ENCODE results near the gene GRIK1.

The GRIK1 gene

DNA sequence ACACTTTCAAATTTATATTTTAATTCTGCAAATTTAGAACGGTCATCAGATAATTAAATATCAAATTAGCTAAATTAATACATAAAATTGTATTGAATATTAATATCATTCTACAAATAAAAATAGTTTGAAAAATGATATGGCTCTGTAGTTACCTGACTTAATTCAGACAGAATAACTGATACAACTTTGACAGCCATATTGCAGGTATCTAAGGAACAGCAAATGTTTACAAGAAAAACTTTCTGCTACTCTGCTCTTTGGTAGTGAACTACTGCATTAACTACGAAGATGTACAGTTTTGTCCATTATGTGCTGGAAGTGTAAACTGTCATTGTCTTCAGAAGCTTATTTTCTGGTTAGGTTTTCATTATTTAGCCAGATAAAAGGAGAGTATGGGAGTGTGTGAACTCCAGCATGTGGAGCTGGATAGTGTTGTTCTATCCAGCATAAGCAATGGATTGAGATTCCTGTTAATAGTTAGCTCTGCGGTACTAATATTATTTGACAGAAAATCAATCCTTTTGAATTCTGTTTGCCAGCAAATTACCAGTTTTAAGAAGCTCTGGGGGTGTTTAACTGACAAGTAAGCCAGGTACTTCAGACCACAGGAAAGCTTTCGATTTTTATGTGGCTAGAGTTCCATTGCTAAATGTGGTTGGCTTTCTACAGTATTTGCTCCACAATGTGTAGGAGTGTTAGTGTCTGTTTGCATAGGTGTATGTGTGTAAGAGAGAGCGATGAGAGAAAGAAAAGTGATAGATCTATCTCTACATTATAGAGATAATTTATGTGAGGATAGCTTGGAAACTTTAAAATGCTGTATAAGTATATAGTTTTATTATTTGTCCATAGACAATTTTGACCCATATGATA, 247.9 kb downstream of the GRIK1 start:
- Mint-ChIP-seq H3K36me3 (ENCODE audit: low read depth) (no peaks in the 10 kb centered on the region), H3K4me1 (ENCODE audit: low read depth) (no peaks in the 10 kb centered on the region), H3K9me3 (no peaks in the 10 kb centered on the region), H3K27me3 (ENCODE audit: low read depth) (no peaks in the 10 kb centered on the region), H3K4me3 (no peak overlapping the region), H3K27ac (no peak overlapping the region)
- DNase-seq (ENCODE audit: low spot score) = no peak

- DNase-seq (ENCODE audit: low spot score) = no peak
Measured at GRCh38 chr21:29689753-29690152, 250.0 kb downstream of the GRIK1 start.

GRCh38 chr21:29684106-29684505, 255.7 kb downstream of the GRIK1 start:
- Mint-ChIP-seq H3K27ac (no peak overlapping the region), H3K36me3 (ENCODE audit: low read depth) (no peaks in the 10 kb centered on the region), H3K27me3 (ENCODE audit: low read depth) (no peaks in the 10 kb centered on the region), H3K4me3 (no peak overlapping the region), H3K9me3 (no peaks in the 10 kb centered on the region), H3K4me1 (ENCODE audit: low read depth) (no peaks in the 10 kb centered on the region)
- no peak for DNase-seq (ENCODE audit: low spot score)

More at GRCh38 chr21:29689753-29690152, 250.0 kb downstream of the GRIK1 start:
- Mint-ChIP-seq H3K36me3 (ENCODE audit: low read depth) (no peaks in the 10 kb centered on the region), H3K27ac (no peak overlapping the region), H3K4me1 (ENCODE audit: low read depth) (no peaks in the 10 kb centered on the region), H3K27me3 (ENCODE audit: low read depth) (no peaks in the 10 kb centered on the region), H3K4me3 (no peak overlapping the region), H3K9me3 (no peaks in the 10 kb centered on the region)

DNA sequence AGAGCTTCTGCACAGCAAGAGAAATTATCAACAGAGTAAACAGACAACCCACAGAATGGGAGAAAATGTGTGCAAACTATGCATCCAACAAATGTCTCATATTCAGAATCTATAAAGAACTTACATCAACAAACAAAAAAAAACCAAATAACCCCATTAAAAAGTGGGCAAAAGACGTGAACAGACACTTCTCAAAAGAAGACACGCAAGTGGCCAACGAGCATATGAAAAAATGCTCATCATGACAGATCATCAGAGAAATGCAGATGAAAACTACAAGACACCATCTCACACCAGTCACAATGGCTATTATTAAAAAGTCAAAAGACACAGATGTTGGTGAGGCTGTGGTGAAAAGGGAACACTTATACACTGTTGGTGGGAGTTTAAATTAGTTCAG, 257.0 kb downstream of the GRIK1 start:
- DNase-seq (ENCODE audit: low spot score) = no peak
- no peaks in the 10 kb centered on the region for H3K4me1 Mint-ChIP-seq (ENCODE audit: low read depth)
- H3K4me3 Mint-ChIP-seq = no peak overlapping the region
- no peak overlapping the region for H3K27ac Mint-ChIP-seq
- no peaks in the 10 kb centered on the region for H3K27me3 Mint-ChIP-seq (ENCODE audit: low read depth)
- H3K36me3 Mint-ChIP-seq (ENCODE audit: low read depth) = no peaks in the 10 kb centered on the region
- H3K9me3 Mint-ChIP-seq = no peaks in the 10 kb centered on the region

- Mint-ChIP-seq H3K4me3 (no peak overlapping the region), H3K36me3 (ENCODE audit: low read depth) (no peaks in the 10 kb centered on the region), H3K4me1 (ENCODE audit: low read depth) (no peaks in the 10 kb centered on the region), H3K27me3 (ENCODE audit: low read depth) (peaks cover 3% of the 10 kb centered on the region), H3K9me3 (no peaks in the 10 kb centered on the region), H3K27ac (no peak overlapping the region)
- no peak for DNase-seq (ENCODE audit: low spot score)
Measured at GRCh38 chr21:29680273-29680672, 259.5 kb downstream of the GRIK1 start.

DNA sequence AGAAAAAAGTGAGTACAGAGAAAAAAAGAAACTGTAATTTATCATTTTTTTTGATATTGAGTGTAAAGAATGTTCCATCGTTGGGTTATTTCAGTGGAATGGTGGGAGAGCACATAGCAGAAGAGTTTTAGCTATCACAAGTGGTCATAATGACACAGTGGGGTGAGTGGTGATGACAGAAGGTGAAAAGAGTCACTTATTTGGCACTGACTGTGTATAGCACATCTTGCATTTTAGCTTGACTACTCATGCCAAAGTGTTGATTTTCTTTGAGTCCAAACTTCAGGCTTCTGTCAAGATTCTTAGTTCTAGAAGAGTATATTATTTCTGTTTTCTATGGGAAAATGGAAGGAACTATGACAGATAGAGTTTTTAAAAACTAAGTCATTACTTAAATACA, 261.2 kb downstream of the GRIK1 start:
- H3K9me3 Mint-ChIP-seq = no peaks in the 10 kb centered on the region

GRCh38 chr21:29677326-29677725, 262.5 kb downstream of the GRIK1 start:
- no peak for DNase-seq (ENCODE audit: low spot score)
- H3K36me3 Mint-ChIP-seq (ENCODE audit: low read depth) = no peaks in the 10 kb centered on the region
- H3K27me3 Mint-ChIP-seq (ENCODE audit: low read depth) = peaks cover 3% of the 10 kb centered on the region
- H3K9me3 Mint-ChIP-seq = no peaks in the 10 kb centered on the region
- H3K4me3 Mint-ChIP-seq = no peak overlapping the region
- peaks cover 3% of the 10 kb centered on the region for H3K4me1 Mint-ChIP-seq (ENCODE audit: low read depth)
- H3K27ac Mint-ChIP-seq = no peak overlapping the region

More for the DNA sequence above, 261.2 kb downstream of the GRIK1 start:
- DNase-seq (ENCODE audit: low spot score) = no peak
- Mint-ChIP-seq H3K27me3 (ENCODE audit: low read depth) (peaks cover 3% of the 10 kb centered on the region), H3K27ac (no peak overlapping the region), H3K4me3 (no peak overlapping the region), H3K4me1 (ENCODE audit: low read depth) (peaks cover 3% of the 10 kb centered on the region), H3K36me3 (ENCODE audit: low read depth) (no peaks in the 10 kb centered on the region)

GRCh38 chr21:29676395-29676794, 263.4 kb downstream of the GRIK1 start:
- Mint-ChIP-seq H3K4me3 (no peak overlapping the region), H3K27me3 (ENCODE audit: low read depth) (peaks cover 3% of the 10 kb centered on the region), H3K27ac (no peak overlapping the region), H3K36me3 (ENCODE audit: low read depth) (no peaks in the 10 kb centered on the region), H3K4me1 (ENCODE audit: low read depth) (peaks cover 3% of the 10 kb centered on the region), H3K9me3 (no peaks in the 10 kb centered on the region)
- DNase-seq (ENCODE audit: low spot score) = no peak

DNA sequence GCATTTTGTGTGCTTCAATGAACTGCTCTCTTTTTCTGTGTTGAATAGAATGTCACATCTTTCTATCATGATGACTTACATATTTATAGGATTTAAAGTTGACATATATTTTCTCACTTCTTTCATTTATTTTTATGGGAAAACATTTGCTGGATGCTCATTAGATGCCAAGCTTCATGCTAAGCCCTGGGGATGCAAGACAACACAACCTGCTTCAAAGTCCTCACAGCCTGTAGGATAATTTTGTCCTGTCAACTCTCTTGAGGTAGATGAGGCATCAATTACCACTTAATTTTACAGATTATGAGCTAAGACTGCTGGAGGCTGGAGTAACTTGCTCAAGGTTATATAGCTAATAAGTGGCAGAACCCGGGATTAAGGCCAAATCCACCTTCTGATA, 264.3 kb downstream of the GRIK1 start:
- no peaks in the 10 kb centered on the region for H3K36me3 Mint-ChIP-seq (ENCODE audit: low read depth)
- no peak overlapping the region for H3K27ac Mint-ChIP-seq
- no peak for DNase-seq (ENCODE audit: low spot score)
- no peaks in the 10 kb centered on the region for H3K9me3 Mint-ChIP-seq
- H3K4me3 Mint-ChIP-seq = no peak overlapping the region
- peaks cover 3% of the 10 kb centered on the region for H3K4me1 Mint-ChIP-seq (ENCODE audit: low read depth)
- peaks cover 3% of the 10 kb centered on the region for H3K27me3 Mint-ChIP-seq (ENCODE audit: low read depth)

DNA sequence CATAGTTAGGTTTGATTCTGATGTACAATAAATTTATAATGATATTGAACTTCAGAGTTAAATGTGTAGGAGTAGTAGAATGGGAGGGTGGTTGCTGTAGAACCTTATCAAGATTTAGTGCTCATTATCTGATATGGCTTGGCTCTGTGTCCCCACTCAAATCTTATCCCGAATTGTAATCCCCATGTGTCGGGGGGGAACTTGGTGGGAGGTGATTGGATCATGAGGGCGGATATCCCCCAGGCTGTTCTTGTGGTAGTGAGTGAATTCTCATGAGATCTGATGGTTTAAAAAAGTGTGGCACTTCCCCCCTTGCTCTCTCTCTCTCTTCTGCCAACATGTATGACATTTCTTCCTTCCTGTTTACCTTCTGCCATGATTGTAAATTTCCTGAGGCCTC, 265.5 kb downstream of the GRIK1 start:
- Mint-ChIP-seq H3K9me3 (no peaks in the 10 kb centered on the region), H3K4me3 (no peak overlapping the region), H3K4me1 (ENCODE audit: low read depth) (peaks cover 3% of the 10 kb centered on the region), H3K27me3 (ENCODE audit: low read depth) (peaks cover 3% of the 10 kb centered on the region), H3K36me3 (ENCODE audit: low read depth) (no peaks in the 10 kb centered on the region), H3K27ac (no peak overlapping the region)
- DNase-seq (ENCODE audit: low spot score) = no peak

DNA sequence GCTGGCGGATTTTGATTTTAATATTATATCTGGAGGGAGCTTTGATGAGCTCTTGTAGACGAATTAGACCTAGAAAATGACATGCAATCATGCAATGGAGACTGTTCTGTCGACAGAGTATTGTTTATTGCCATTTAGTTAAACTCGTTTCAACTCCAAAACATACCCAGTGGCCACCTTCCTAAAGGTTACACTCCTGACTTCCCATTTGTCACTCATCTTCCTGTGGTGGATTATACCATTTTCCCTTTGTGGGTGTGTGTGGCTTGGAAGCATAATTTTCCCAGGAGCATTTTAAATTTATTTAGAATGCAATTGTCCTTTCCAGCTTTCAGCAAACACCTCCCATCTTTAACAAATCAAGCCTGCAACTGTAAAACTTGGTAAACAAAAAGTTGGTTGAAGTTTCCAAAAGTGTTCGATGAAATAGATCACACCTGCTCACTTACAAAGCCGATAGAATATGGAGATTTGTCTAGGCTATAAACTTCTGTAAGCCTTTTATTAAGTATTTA, 266.6 kb downstream of the GRIK1 start:
- Mint-ChIP-seq H3K9me3 (no peaks in the 10 kb centered on the region), H3K4me1 (ENCODE audit: low read depth) (peaks cover 3% of the 10 kb centered on the region), H3K27me3 (ENCODE audit: low read depth) (peaks cover 3% of the 10 kb centered on the region), H3K36me3 (ENCODE audit: low read depth) (no peaks in the 10 kb centered on the region), H3K27ac (no peak overlapping the region), H3K4me3 (no peak overlapping the region)
- no peak for DNase-seq (ENCODE audit: low spot score)

DNA sequence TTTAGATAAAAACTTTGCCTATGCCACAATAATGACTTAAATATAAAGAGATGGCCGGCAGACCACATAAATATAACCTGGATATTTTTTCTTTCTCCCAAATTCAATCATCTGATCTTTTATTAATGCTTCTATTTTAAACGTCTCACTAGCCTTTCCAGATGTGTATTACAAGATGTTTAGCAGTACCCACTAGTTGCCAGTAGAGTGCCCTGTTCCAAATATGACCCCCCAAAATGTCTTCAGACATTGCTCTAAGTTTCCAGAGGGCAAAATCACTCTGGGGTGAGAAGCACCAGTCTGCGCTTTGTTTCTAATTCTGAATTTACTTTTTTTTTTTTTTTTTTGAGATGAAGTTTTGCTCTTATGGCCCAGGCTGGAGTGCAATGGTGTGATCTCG, 268.1 kb downstream of the GRIK1 start:
- Mint-ChIP-seq H3K4me1 (ENCODE audit: low read depth) (peaks cover 3% of the 10 kb centered on the region), H3K27ac (no peak overlapping the region), H3K27me3 (ENCODE audit: low read depth) (peaks cover 11% of the 10 kb centered on the region), H3K36me3 (ENCODE audit: low read depth) (no peaks in the 10 kb centered on the region), H3K9me3 (no peaks in the 10 kb centered on the region), H3K4me3 (no peak overlapping the region)
- DNase-seq (ENCODE audit: low spot score) = no peak

DNA sequence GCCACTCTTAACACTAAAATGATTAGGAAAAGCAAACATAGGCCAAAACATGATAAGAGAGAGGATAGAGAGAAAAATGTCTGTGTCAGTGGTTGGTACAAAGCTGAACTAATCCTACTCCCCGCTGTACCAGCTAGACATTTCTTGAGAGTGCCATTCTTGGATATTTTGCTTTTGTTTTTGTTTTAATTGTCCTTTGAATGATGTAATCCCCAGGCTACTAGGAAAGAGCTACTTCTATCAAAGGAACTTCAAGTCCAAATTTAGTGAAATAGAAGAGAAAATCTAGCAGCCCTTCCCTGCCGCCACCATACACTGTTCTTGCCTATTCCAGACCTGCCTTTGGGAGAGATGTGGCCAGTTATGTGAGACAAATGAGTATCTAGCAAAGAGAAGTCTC, 269.6 kb downstream of the GRIK1 start:
- no peak overlapping the region for H3K4me3 Mint-ChIP-seq
- H3K4me1 Mint-ChIP-seq (ENCODE audit: low read depth) = peaks cover 3% of the 10 kb centered on the region
- no peak for DNase-seq (ENCODE audit: low spot score)
- H3K9me3 Mint-ChIP-seq = no peaks in the 10 kb centered on the region
- no peak overlapping the region for H3K27ac Mint-ChIP-seq
- no peaks in the 10 kb centered on the region for H3K36me3 Mint-ChIP-seq (ENCODE audit: low read depth)
- H3K27me3 Mint-ChIP-seq (ENCODE audit: low read depth) = peaks cover 8% of the 10 kb centered on the region

DNA sequence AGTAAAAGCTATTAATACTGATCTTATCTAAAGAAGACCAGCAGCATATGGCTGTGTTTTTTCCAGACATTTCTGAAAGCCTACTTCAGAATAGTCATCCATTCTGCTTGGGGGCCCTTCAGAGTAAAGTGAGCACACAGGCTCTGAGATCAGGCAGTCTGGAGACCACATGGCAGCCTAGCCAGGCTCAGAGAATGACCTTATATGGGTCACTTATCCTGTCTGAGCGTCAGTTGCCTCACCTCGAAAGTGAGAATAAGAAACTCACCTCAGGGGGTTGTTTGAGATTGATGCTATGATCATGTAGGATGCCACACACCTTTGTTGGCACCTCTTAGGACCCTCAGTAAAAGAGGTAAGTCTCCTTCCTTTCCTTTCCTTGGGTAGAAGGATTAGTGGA, 270.4 kb downstream of the GRIK1 start:
- peaks cover 11% of the 10 kb centered on the region for H3K27me3 Mint-ChIP-seq (ENCODE audit: low read depth)
- no peaks in the 10 kb centered on the region for H3K36me3 Mint-ChIP-seq (ENCODE audit: low read depth)
- H3K9me3 Mint-ChIP-seq = no peaks in the 10 kb centered on the region
- no peak for DNase-seq (ENCODE audit: low spot score)
- no peak overlapping the region for H3K4me3 Mint-ChIP-seq
- H3K27ac Mint-ChIP-seq = no peak overlapping the region
- peaks cover 2% of the 10 kb centered on the region for H3K4me1 Mint-ChIP-seq (ENCODE audit: low read depth)

GRCh38 chr21:29667651-29668050, 272.1 kb downstream of the GRIK1 start:
- Mint-ChIP-seq H3K4me1 (ENCODE audit: low read depth) (peaks cover 2% of the 10 kb centered on the region), H3K36me3 (ENCODE audit: low read depth) (no peaks in the 10 kb centered on the region), H3K27ac (no peak overlapping the region), H3K27me3 (ENCODE audit: low read depth) (peaks cover 17% of the 10 kb centered on the region), H3K9me3 (no peaks in the 10 kb centered on the region), H3K4me3 (no peak overlapping the region)
- DNase-seq (ENCODE audit: low spot score) = no peak
